Amniotic epithelial cell (primary cell): Measurements from ENCODE around the gene PRSS57.
"Not testable (repeated sequence)": the region's sequence is repeated elsewhere in the genome, so short reads cannot be mapped to it uniquely, and the experiment has no call there.

Experiments
- DNase-seq: peaks from one replicate; pipeline ENCODE4 v3.0.0-alpha.2; 2010; ENCODE audit warnings: low read depth

The PRSS57 gene

GRCh38 chr19:674282-675151 is 20.7 kb downstream of the PRSS57 start:
- no peak for DNase-seq

GRCh38 chr19:670609-671075 is 24.6 kb downstream of the PRSS57 start:
- no peak for DNase-seq

DNA sequence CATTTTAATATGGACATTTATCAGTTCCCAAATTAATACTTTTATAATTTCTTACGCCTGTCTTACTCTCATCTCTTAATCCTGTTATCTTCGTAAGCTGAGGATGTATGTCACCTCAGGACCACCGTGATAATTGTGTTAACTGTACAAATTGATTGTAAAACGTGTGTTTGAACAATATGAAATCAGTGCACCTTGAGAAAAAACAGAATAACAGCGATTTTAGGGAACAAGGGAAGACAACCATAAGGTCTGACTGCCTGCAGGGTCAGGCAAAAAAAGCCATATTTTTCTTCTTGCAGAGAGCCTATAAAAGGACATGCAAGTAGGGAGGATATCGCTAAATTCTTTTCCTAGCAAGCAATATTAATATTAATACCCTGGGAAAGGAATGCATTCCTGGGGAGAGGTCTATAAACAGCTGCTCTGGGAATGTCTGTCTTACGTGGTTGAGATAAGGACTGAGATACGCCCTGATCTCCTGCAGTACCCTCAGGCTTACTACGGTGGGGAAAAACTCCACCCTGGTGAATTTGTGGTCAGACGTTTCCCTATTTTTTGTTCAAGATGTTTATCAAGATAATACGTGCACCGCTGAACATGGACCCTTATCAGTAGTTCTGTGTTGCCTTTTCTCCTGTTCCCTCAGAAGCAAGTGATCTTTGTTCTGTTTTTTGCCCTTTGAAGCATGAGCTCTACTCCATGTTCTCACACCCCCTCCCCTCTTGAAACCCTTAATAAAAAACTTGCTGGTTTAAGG is 26.4 kb downstream of the PRSS57 start:
- DNase-seq, result peak; percentile 91

DNA sequence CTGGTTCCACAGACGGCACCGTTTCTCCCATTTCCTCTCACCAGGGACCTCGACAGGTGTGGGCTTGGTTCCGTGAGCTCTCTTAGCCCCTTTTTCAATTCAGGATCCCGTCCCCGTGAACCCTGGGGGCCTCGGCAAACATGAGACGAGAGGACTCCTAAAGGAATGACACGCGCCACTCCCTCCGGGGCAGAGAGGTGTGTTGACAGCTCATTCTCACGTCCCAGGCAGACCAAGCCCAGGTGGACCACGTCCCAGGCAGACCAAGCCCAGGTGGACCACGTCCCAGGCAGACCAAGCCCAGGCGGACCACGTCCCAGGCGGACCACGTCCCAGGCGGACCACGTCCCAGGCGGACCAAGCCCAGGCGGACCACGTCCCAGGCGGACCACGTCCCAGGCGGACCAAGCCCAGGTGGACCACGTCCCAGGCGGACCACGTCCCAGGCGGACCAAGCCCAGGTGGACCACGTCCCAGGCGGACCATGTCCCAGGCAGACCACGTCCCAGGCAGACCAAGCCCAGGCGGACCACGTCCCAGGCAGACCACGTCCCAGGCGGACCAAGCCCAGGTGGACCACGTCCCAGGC is 28.2 kb downstream of the PRSS57 start:
- not testable (repeated sequence) for DNase-seq

GRCh38 chr19:664913-665443 is 30.3 kb downstream of the PRSS57 start:
- peak; percentile 65 for DNase-seq

- DNase-seq, result no peak
Observed at GRCh38 chr19:663682-664117, 31.6 kb downstream of the PRSS57 start.

- DNase-seq, result peak; percentile 83
Observed at GRCh38 chr19:662962-663681, 32.1 kb downstream of the PRSS57 start, which contains the start of gene RNF126. Gene RNF126, minus strand, starts transcription at chr19:663214. Its CDS starts 93 bp downstream, at chr19:663121.

GRCh38 chr19:662207-662961 is 32.9 kb downstream of the PRSS57 start:
- DNase-seq, result peak; percentile 34

- DNase-seq, result no peak
Observed at GRCh38 chr19:661427-662196, 33.6 kb downstream of the PRSS57 start.

DNA sequence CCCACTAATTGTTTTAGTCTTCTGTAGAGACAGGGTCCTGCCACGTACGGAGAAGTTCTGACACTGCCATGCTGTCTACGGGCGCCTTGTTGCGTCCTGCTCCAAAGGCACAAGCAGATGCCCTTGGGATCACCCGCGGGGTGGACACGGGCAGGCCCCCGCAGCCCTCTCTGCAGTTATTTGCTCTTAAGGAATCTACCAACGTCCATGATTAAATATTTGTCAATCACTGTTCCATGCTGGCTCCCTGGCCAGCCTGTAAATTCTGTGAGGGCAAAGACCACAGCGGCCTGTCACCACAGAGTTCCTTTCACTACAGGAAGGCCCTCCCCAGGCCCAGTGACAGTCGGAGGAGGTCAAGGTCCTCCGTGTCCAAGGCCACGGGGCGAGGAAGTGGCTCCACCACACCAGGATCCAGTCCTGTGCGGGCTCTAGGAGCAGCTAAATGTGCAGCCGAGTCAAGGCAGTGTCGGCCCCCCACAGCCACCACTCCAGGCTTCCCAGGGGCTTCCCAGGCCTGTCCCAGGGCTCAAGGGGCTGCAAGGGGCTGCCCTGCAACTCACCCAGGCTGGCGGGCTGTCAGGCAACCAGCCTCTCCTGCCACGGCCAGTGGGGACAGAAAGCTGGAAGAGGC is 34.3 kb downstream of the PRSS57 start:
- no peak for DNase-seq

DNA sequence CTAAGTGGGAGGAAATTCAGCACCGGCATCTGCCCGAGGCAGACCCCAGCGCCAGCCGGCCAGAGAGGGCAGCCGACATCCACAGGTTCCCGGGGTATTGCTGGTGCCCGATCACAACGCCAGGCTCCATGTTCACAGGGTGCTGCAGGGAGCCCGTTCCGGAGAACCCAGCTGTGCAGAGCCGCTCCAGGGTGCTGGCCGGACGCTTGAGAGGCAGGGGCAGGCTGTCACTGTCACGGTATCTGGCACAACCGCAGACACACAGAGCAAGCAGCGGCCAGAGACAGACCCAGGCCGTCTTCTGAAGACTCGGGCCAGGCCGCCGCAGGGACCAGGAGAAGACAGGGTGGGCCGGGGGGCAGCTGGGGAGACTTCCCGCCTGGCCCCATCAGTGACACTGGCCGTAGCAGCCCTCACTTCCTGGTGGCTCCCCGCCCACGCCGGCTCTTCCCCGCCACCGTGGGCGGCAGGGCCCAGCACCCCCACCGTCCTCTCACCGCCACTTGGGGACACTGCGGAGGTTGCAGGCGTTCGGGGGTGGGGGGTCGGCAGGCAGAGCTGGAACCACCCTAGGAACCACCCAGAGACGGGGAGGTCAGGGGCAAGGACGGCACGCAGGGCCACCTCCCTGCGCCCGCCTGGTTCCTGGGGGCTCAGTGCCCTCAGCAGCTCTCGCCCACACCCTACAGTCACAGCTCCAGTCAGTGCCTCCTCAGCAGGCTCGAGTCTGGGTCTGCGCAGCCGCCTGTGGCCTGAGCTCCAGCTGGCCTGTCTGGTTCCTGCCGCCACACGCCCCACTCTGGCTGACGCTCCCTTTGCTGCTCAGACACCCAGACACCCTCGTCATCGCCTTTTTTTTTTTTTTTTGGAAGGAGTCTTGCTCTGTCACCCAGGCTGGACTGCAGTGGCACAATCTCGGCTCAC is 36.1 kb downstream of the PRSS57 start:
- DNase-seq, result no peak

- no peak for DNase-seq
Observed at GRCh38 chr19:658059-658839, 37.0 kb downstream of the PRSS57 start.

- no peak for DNase-seq
Observed at GRCh38 chr19:657611-658010, 37.6 kb downstream of the PRSS57 start.

DNA sequence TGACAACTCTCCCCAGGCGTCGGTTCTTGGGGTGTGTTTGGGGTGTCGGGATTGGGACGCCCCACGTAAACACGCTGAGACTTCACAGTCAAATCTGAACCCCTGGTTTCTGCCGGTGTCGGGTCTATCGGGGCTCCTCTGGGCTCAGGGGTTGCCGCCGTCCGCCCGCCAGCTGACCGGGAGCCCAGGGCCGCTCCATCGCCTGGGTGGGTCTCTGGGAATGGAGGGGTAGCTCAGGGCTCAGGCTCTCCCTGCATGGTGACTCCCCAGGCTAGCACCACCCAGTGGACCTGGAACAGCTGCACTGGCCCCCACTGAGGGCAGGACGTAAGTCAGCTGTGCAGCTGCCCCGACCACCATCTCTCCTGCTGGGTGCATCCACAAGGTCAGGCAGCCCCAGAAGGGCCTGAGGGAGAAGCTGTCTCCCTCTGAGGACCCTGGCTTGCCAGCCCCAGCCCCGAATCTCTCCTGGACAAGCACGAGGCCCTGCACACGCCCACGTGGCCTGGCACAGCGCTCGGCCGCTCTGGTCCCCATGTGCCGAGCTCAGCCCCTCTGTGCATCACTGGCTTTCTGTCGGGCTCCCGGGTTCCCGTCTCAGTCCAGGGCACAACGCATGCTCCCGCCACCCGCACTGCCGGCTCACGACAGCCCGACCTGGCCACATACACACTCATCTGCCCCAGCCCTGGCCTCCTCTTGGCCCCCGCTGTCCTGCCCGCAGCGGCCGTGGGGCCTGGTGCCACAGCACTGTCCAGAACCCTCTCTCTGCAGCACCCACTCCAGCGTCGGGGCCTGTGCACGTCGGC is 38.3 kb downstream of the PRSS57 start:
- DNase-seq, result no peak

GRCh38 chr19:655691-656090 is 39.6 kb downstream of the PRSS57 start:
- DNase-seq, result no peak

- DNase-seq, result no peak
Observed at GRCh38 chr19:653425-653824, 41.8 kb downstream of the PRSS57 start.
